ENCODE results near the gene ACTA2.

Gene ACTA2
- total RNA-seq = 1.0 to 2.6 (median 1.7) reads per million in 4 donors

DNA sequence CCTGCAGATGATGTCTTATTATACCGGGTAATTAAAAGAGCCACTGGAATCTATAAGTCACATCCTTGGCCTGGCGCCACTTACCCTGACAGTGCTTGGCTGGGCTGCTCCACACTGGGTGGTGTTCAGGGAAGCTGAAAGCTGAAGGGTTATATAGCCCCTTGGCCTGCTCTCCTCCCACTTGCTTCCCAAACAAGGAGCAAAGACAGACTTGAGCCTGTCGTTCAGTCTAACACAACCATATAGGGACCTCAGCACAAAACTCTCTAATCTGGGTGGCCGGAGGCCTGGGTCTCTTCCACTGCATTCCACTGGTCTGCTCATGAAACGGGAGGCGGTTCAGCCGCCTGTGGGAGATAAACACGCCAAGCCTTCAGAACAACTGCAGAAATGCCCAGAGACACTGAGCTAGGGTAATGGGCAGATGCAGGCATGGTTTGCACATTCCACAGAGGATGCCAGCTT, at the start of gene ACTA2:
TSS of gene ACTA2 (minus strand) at position 127 of the 465 bp plus-strand sequence. CDS start 3,843 bp downstream, outside the sequence.
- DNase-seq = no peak

DNA sequence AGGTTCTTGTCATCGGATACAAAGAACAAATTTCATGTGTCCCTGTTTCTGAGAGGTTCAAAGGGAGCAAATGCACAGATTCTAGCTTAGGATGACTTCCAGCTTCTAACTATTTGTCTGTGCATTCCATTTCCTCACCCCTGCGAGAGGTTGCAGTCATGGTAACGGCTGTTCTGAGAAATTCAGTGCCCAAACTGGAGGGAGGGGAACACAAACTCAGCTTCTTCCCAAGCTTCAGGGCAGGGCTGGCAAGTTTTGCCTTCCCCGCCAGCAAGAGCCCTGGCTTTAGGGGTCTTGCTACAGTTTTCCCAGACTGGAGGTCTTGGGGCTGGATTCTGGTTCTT, 49.1 kb upstream of the ACTA2 start:
- peak in 1 of 5 donors; percentile 52 for DNase-seq

DNA sequence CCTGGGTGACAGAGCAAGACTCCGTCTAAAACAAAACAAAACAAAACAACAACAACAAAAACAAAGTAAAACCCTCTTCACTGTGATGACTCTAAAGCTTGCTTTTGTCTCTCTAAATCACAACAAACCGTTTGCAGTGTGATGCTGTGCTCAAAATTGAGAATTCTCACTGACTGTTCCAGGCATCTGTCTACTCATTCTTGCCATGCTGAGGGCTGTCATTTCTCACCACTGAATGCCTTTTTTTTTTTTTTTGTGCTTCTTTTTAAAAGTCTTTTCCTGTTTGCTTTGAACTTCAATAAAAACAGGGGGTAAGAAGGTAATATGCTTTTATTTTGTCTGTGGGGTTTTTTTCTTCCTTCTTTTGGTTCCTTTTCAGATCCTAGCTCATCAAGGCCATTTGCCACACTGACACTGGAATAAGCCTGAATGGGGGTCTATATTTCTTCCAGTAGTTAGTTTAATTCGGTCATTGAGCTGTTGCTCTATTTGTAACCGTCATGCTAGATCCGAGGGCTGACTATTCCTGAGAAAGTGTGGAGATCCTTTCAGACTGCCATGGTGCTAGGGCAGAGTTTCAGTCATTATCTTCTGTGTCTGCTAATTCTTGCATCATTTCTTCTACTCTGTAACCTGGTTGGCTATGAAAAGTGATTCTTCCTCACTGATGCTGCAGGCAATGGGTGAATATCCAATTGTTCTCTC, 48.6 kb upstream of the ACTA2 start:
- peak in 1 of 5 donors; percentile 80 for DNase-seq

DNA sequence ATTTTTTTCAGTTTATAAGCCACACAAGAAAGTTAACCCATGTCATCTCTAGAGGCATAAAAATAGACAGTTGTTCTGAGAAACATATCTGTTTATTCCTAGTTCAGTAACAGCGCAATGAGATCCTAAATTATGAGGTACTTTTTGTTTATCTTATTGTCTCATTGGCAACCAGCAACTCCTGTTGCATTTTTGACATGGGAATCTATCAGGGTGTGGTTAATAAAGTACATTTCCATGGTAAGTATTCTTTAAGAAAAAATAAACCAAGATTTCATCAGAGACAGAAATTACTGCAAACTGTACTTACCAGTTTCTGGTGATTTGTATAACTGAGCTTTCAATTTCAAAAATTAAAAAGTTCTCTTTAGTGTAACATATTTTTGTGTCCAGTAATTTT, 47.1 kb upstream of the ACTA2 start:
- DNase-seq = no peak

DNA sequence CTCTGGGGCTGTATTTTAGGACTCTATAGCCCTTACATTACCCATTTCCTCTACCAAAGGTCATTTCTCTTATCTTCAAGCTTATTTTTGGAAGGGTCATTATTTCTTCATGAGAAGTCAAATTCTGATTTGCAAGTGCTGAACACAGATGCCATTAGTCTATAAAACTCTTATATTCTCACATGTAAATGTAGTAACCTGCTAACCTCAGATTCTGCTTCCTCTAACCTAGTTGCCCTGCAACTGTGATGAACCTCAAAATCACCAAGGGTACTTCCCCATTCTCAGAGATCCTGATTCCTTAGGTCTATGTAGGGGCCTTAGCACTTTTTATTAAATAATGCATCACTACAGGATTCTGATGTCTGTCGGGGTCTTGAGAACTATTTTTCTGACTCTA, 44.4 kb upstream of the ACTA2 start:
- no peak for DNase-seq

DNA sequence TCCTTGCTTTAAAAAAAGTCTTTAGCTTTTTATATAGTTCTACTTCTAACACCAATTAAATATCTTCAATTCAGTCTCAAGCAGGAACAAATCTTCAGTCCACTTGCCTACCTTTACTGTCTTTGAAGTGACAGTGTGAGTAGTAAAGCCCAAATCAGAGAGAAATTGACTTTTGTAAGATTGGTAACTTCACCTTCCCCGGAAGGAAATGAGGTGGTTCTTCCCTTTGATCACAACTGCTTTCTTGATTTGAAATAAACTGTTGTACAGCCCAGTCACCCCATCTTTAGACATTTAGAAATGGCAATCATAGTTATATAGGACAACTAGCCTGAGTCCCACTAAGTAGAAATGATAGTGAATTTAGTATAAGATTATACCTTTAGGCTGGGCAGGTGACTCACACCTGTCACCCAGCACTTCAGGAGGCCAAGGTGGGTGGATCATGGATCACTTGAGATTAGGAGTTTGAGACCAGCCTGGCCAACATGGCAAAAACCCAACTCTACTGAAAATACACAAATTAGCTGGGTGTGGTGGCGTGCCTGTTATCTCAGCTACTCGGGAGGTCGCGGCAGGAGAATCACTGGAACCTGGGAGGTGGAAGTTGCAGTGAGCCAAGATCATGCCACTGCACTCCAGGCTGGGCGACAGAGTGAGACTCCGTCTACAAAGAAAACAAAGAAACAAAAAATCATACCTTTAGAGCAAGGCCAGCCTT, 42.7 kb upstream of the ACTA2 start:
- peak in 1 of 5 donors; percentile 62 for DNase-seq

DNA sequence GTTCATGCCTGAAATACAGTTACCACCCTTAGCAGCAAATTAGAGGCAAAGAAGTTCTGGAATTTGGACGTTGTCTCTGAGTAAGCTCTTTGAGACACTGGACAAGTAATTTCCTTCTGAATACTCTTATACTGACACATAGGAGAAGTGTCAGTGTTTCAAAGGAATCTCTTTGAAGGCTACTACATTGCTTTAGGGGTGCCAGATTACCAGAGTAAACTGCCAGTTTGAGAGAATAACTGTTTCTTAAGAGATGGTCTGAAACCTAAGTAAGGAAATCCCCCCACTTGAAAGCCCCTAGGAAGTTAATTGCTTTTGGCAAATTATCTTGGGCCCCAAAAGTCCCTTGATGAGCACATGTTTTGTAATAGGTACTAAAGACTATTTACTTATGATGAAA, 41.4 kb upstream of the ACTA2 start:
- no peak for DNase-seq

DNA sequence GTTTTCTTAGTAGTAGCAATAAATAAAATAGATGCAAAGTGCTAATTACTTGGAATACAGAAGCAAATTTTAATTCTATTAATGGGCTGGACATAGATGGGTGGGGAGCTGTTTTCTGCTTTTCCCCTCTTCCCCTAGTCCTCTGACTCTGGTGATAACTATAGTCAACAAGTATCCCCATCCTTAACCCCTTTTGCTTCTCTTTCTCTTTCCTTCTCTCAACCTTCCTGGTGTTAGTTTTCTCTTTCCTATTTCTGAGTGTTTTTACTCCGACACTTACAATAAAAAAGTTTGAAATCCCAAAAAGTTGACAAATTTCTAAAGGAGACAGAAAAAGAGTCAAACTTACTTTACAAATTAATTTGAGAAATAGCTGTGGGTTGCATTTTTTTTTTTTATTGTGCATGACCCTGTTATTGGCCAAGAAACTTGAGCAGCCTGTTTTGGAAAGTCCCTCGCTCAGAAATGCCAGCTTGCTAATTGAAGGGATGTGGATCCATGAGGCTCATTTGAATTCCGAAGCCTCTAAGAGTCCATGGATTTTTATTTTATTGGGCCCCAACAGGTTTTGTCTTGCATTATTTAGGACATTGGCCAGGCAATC, 40.5 kb upstream of the ACTA2 start:
- no peak for DNase-seq

DNA sequence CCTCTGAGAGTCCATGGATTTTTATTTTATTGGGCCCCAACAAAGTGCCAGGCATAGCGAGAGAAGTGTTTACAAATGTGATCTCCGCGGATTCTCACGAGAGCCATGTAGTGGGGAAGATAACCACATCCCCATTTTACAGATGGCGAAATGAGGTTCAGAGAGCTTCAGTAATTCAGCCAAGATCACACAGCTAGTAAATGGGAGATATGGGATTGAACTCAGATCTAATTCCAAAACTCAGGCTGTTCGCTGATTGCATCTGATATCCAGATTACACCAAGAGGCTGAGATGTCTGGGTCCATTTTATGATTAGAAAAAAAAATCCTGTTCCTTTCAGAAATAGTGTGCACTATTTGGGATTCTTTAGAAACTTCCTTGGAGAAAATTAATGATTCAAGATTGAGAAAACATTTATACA, 39.3 kb upstream of the ACTA2 start:
- DNase-seq = no peak

DNA sequence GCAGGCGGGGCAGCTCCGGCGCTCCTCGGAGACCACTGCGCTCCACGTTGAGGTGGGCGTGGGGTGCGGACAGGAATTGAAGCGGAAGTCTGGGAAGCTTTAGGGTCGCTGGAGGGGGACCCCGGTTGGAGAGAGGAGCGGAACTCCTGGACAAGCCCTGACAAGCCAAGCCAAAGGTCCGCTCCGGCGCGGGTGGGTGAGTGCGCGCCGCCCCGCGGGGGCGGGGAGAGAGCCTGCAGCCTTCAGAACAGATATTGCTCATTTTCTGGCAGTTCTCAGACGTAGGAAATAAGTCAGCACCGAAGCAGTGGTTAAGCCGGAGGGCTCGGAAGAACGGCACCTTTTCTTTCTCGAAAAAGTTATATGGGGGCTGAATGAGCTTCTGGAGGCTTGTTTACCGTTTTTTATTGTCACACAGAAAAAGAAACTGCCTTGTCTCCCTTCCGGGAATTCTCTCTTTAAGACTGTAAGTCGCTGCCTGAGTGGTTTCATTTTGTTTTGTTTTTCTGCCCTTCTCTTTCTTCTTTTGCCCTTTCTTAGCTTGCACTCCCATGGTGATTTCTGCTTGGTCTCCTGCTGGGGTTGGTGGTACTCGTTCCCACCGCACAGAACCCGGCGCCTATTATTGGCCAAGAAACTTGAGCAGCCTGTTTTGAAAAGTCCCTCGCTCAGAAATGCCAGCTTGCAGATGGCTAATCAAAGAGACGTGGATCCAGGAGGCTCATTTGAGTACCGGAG, 38.8 kb upstream of the ACTA2 start:
- peak; percentile 23 to 80 (median 38) for DNase-seq

DNA sequence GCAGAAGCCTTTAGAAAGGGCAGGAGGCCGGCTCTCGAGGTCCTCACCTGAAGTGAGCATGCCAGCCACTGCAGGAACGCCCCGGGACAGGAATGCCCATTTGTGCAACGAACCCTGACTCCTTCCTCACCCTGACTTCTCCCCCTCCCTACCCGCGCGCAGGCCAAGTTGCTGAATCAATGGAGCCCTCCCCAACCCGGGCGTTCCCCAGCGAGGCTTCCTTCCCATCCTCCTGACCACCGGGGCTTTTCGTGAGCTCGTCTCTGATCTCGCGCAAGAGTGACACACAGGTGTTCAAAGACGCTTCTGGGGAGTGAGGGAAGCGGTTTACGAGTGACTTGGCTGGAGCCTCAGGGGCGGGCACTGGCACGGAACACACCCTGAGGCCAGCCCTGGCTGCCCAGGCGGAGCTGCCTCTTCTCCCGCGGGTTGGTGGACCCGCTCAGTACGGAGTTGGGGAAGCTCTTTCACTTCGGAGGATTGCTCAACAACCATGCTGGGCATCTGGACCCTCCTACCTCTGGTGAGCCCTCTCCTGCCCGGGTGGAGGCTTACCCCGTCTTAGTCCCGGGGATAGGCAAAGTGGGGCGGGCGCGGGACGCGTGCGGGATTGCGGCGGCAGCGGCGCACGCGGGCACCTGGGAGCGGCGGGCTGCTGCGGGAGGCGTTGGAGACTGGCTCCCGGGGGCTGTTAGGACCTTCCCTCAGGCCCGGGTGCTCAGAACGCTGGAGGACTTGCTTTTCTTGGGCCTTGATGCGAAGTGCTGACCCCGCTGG, 38.0 kb upstream of the ACTA2 start, which contains the start of gene FAS:
TSS of gene FAS (plus strand) at position 415 of the 777 bp plus-strand sequence. CDS start at position 494, 79 bp downstream.
- peak; percentile 68 to 88 (median 74) for DNase-seq

DNA sequence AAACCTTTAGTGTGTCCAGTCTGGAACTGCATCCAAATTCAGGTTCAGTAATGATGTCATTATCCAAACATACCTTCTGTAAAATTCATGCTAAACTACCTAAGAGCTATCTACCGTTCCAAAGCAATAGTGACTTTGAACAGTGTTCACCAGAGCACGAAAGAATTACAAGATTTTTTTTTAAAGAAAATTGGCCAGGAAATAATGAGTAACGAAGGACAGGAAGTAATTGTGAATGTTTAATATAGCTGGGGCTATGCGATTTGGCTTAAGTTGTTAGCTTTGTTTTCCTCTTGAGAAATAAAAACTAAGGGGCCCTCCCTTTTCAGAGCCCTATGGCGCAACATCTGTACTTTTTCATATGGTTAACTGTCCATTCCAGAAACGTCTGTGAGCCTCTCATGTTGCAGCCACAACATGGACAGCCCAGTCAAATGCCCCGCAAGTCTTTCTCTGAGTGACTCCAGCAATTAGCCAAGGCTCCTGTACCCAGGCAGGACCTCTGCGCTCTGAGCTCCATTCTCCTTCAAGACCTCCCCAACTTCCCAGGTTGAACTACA, 37.3 kb upstream of the ACTA2 start:
- no peak for DNase-seq

DNA sequence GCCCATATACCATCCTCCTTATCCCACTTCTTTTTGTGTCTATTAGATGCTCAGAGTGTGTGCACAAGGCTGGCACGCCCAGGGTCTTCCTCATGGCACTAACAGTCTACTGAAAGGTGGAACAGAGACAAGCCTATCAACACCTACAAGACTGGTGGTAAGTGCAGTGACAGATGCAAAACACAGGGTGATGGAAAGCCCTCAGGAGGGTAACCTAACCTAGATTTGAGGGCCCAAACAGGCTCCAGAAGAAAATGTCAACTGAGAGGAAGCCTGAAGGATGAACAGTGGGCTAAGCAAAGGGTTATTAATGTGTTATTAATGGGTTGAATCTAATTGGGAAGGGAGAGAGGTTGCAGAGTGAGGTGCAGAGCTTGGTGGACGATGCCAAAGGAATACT, 36.9 kb upstream of the ACTA2 start:
- DNase-seq = no peak

DNA sequence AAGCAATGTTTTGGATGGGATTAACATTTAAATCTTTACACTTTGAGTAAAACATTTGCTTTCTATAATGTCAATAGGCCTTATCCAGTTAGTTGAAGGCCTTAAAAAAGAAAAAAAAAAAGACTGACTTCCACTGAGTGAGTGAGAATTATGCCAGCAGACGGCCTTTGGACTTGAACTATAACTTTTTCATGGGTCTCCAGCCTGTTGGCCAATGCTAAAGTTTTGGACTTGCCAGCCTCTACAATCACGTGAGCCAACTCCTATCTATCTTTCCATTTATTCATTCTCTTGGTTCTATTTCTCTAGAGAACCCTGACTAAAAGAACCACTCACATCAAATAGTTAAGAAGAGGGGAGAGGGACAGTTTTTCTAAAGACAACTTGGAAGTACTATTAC, 35.3 kb upstream of the ACTA2 start:
- no peak for DNase-seq

DNA sequence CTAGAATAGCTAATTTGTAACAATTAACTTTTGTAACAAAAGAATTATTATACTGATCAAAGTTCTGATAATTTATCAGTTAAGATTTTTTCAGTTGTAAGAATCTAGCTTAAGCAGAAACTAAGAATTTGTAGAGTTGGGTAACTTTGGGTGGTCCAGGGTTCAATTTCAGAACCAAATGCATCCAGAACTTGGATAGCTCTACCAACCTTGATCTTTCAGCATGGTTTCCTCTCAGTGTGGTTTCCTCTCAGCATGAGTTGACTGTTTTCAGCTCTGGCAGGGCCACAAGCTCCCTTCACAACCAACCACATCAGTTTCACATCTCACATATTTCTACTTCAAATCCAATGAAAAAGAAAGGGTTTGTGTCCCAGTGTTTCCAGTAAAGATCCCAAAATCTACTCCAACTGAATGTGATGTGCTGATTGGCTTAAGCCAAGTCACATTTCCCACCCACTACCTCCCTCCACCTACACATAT, 34.7 kb upstream of the ACTA2 start:
- DNase-seq = peak in 1 of 5 donors; percentile 83

DNA sequence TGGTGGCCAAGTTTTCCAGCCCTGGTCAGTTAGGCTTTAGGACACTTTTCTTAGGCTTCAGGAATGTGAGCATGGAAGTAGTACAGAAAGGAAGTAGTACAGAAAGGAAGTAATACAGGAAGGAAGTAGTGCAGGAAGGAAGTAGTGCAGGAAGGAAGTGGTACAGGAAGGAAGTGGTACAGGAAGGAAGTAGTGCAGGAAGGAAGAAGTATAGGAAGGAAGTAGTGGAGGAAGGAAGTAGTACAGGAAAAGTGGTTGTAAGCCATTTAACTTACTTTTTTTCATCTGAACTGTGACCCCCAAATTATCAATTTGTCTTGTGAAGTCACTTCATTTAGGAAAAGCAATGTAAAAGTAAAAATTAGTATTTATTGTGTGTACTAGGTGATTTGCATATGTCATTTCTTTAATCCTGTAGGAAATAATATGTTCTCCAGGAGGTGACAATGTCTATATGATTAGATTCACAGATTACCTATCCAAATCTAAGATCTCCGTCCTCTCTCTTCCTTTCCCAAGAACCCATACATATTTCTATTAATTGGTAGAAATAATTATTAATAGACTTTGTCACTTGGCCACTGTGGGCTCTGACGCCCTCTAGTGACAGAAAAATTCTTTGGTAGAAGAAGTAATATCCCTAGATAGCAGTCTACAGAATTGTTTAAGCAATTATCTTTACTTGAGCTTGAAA, 34.1 kb upstream of the ACTA2 start:
- DNase-seq = no peak

DNA sequence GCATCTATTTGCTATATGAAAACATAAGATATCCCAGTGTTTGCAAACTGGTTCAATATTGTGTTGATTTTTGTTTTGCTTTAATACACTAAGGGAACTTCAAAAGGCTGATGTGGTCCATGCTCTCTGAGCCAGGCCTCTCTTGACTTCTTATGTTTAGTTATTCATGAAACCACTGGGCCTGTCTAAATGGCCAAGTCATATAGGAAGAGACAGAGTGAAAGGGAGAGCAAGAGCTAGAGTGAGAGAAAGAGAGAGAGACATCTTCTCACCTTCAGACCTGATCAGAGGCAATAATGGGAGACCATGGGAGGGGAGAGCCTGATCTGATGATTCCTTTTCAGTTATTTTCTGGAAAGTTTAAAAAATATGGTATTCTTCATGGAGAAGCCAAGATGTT, 32.0 kb upstream of the ACTA2 start:
- no peak for DNase-seq

DNA sequence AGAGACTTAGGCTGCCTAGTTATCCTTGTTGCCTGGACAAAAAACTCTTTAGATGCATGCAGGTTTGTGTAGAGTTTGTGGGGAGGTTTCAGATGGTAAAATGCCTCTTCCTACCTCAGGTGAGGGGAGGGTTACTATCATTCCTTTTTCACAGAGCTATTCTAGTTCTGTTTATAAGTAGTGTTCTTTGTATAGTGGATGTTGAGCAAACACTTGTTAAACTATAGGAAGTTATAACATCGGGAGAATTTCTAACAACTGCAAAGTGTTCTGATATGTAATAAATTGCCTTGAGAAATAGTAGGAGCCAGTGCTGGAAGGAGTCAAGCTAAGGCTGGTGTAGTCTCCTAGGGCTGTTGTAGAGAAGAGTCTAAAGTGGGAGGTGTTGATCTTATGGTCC, 31.4 kb upstream of the ACTA2 start:
- no peak for DNase-seq

DNA sequence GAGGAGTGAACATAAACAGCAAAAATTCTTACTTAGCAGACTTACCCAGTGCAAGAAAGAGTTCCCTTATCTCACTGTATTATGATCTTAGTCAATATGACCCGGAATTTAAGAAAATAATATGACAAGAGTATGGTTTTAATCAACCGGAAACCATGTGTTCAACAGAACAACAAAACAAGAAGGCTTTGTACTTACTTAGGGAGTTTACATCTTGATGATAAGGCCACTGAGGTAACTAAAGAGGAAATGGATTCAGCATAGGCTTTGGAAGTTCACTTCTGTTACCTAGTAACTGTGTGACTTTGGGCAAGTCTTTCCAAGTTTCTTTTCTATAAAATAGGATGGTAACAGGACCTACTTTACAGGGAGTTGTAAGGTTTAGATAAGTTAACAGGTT, 30.6 kb upstream of the ACTA2 start:
- no peak for DNase-seq

DNA sequence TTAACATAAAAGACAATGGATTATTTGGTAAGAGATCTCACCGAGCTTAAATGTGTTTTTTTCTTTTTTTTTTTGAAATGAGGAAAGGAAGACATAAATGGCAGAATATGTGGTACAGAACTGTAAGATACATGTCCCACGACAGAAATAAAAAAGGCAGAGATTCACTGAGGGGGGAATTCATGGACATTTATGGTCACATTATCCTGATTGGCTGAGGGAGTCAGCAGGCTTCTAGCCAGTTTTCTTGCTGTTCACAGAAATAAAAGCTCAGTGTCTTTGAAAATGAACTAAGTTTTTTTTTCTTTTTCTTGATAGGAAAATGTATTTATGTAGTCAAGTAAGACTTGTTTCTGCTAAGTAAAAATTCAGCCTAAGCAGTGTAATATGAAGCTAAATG, 29.8 kb upstream of the ACTA2 start:
- no peak for DNase-seq

DNA sequence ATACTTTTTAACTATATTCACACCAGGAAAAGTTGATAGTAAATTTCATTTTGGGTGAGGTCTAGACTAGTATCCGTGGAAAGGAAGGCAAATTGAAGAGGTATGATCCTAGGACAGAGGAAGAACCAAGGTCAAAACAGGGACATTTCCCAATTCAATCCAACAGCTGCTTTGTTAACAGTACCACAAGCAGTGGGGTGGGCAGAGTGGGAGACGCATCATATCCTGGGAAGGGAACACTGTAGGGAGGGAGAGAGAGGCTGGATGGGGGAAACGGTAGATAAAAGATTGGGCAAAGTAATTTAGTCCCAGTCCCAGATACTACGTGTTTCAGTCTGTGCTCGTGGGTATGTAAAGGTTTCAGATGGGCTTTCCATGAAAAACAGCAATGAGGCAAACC, 28.9 kb upstream of the ACTA2 start:
- DNase-seq = no peak
